ENCODE data around the gene PAQR4. TPM values are rescaled to one million over a fixed set of nuclear protein-coding genes. Genes with fewer than 3 reads are reported as not detected.

PAQR4 gene
- polyA plus RNA-seq, 2 of the 4 experiments (the other 2 are of a cell fraction) = 8.0 to 18.6 TPM

DNA sequence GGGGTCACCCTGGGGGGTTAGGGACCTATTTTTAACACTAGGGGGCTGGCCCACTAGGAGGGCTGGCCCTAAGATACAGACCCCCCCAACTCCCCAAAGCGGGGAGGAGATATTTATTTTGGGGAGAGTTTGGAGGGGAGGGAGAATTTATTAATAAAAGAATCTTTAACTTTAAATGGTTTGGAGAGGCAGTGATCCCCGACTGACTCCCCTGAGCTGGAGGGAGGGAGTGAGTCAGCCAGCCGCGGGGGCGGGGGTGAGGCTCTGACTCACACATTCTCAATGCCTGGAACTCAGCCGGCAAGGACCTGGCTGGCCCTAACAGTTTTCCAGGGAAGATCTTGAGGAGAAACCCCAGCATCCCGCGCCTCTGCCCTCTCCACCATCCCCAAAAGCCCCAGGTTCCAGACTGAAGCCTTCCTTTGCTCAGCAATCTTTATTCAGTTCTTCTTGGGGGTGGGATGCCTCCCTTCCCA is 53.1 kb downstream of the PAQR4 start (continued):
- no peak for TF ChIP-seq FOXS1 (CRISPR knock-in tag; IDR thresholded peaks at IDR 0.05)
- no peak; the same call in 1 of the 2 replicates for TF ChIP-seq MAZ (IDR thresholded peaks at IDR 0.05; ENCODE audit: borderline replicate concordance, low read depth, low read length)
- no peak for TF ChIP-seq TP53 (CRISPR knock-in tag; IDR thresholded peaks at IDR 0.05)
- TF ChIP-seq, protein P1, sequence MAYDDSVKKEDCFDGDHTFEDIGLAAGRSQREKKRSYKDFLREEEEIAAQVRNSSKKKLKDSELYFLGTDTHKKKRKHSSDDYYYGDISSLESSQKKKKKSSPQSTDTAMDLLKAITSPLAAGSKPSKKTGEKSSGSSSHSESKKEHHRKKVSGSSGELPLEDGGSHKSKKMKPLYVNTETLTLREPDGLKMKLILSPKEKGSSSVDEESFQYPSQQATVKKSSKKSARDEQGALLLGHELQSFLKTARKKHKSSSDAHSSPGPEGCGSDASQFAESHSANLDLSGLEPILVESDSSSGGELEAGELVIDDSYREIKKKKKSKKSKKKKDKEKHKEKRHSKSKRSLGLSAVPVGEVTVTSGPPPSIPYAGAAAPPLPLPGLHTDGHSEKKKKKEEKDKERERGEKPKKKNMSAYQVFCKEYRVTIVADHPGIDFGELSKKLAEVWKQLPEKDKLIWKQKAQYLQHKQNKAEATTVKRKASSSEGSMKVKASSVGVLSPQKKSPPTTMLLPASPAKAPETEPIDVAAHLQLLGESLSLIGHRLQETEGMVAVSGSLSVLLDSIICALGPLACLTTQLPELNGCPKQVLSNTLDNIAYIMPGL (CRISPR knock-in tag; IDR thresholded peaks at IDR 0.05; ENCODE audit: borderline replicate concordance) = no peak
- TF ChIP-seq, protein P2, sequence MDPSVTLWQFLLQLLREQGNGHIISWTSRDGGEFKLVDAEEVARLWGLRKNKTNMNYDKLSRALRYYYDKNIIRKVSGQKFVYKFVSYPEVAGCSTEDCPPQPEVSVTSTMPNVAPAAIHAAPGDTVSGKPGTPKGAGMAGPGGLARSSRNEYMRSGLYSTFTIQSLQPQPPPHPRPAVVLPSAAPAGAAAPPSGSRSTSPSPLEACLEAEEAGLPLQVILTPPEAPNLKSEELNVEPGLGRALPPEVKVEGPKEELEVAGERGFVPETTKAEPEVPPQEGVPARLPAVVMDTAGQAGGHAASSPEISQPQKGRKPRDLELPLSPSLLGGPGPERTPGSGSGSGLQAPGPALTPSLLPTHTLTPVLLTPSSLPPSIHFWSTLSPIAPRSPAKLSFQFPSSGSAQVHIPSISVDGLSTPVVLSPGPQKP (IDR thresholded peaks at IDR 0.05; ENCODE audit: low read depth, low read length) = no peak
- peak; percentile 96 for TF ChIP-seq FOSL2 (IDR thresholded peaks at IDR 0.05)
- TF ChIP-seq FOSL2 (CRISPR knock-in tag; IDR thresholded peaks at IDR 0.05) = peak; percentile 99
- peak; percentile 29; the same call in 1 of the 2 replicates for TF ChIP-seq RARB (CRISPR knock-in tag; IDR thresholded peaks at IDR 0.05)
- TF ChIP-seq NFE2L2 (conservative IDR thresholded peaks at IDR 0.05; ENCODE audit: low read length) = no peak
- TF ChIP-seq CBX2 (IDR thresholded peaks at IDR 0.05; ENCODE audit: borderline replicate concordance, low read depth) = no peak
- TF ChIP-seq JUN (IDR thresholded peaks at IDR 0.05) = peak in 1 of 2 experiments; percentile 14; a peak in 4 of 5 replicates
- peak; percentile 25 for TF ChIP-seq CHD2 (IDR thresholded peaks at IDR 0.05; ENCODE audit: low read length, partially characterized antibody)
- TF ChIP-seq, protein P3, sequence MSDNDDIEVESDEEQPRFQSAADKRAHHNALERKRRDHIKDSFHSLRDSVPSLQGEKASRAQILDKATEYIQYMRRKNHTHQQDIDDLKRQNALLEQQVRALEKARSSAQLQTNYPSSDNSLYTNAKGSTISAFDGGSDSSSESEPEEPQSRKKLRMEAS (IDR thresholded peaks at IDR 0.05) = peak; percentile 30; the same call in 1 of the 2 replicates
- peak; percentile 78; the same call in 1 of the 2 replicates for TF ChIP-seq HOXA7 (CRISPR knock-in tag; IDR thresholded peaks at IDR 0.05)
- TF ChIP-seq HOXB5 (CRISPR knock-in tag; IDR thresholded peaks at IDR 0.05) = no peak
- TF ChIP-seq, protein P4, sequence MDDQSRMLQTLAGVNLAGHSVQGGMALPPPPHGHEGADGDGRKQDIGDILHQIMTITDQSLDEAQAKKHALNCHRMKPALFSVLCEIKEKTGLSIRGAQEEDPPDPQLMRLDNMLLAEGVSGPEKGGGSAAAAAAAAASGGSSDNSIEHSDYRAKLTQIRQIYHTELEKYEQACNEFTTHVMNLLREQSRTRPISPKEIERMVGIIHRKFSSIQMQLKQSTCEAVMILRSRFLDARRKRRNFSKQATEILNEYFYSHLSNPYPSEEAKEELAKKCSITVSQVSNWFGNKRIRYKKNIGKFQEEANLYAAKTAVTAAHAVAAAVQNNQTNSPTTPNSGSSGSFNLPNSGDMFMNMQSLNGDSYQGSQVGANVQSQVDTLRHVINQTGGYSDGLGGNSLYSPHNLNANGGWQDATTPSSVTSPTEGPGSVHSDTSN (IDR thresholded peaks at IDR 0.05) = peak; percentile 69; the same call in 1 of the 2 replicates
- no peak for TF ChIP-seq RAD21 (conservative IDR thresholded peaks at IDR 0.05 in 1 of 2, IDR thresholded peaks at IDR 0.05 in 1 of 2)
- no peak; the same call in none of the 2 replicates for TF ChIP-seq POLR2AphosphoS2 (conservative IDR thresholded peaks at IDR 0.05; ENCODE audit: low read length)
- no peak for TF ChIP-seq KDM1A (IDR thresholded peaks at IDR 0.05; ENCODE audit: low read depth)
- peak; percentile 26 to 57; a peak in 1 of 5 replicates for TF ChIP-seq EP300 (IDR thresholded peaks at IDR 0.05)
- peak; percentile 90 for TF ChIP-seq JUNB (IDR thresholded peaks at IDR 0.05)
- no peak for TF ChIP-seq EHF (CRISPR knock-in tag; IDR thresholded peaks at IDR 0.05)

DNA sequence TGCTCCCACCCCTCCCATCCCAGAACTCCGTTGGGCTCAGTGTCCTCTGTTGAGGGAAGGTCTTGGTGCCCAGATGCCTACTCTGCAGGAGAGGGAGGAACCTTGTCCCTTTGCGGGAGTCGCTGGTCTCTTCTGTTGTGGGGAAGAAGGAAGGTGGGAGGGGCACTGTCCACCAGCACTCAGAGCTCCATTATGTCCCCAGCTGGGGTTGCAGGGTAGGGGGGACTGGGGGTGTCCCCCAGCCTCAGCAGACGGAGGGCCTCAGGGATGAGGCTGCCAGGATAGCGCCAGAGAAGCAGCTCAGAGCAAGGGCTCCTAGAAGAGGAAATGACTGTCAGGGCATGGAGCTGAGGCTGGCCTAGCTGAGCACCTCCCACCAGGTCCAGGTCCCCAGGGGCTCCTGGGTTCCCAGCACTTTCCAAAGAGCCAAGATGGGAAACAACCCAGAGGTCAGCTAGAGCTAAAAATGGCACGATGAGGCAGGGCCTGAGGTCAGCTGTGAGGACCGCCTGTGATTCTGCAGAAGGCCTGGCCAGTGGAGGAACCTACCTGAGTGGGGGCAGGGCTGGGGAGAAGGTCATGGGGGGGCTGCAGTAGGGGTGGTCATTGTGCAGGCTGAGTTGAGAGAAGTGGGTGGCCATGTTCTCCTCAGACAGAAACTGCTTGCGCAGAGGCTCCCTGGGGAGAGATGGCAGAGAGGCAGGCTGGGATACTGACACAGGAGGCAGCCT is 53.7 kb downstream of the PAQR4 start:
- POLR2A ChIA-PET = interaction anchor here (0.6 to 6.2 kb wide), 7 partner anchors 9 to 23 kb away, joined by 3 to 107 read pairs (median 5); no protein-coding TSS in a partner anchor
- peaks cover 27% of the 10 kb centered on the region for H3K4me1 ChIP-seq
- peak overlapping the region; percentile 93 for H3K4me3 ChIP-seq
- peak overlapping the region; percentile 98 to 100 for H3K27ac ChIP-seq
- CTCF ChIA-PET = interaction anchor here (0.7 to 6.6 kb wide), 8 partner anchors 8 to 127 kb away, joined by 3 to 112 read pairs (median 5); no protein-coding TSS in a partner anchor
- WGBS (ENCODE audit: missing lambda C conversion rate) = 0% methylated on average over 5 of the region's 8 CpGs
- FAIRE-seq (no peak), DNase-seq (ENCODE audit: low read depth in 1 of 2, low spot score in 1 of 2) (peak in 1 of 2 experiments; percentile 86), ATAC-seq (peak; percentile 1 to 6; a peak in 5 of 6 replicates)
- peak overlapping the region; percentile 89 for H3K4me2 ChIP-seq
- no peaks in the 10 kb centered on the region for H3K9me3 ChIP-seq
- TF ChIP-seq FOSB (CRISPR knock-in tag; IDR thresholded peaks at IDR 0.05) = 0 out of 2 replicates have a peak, but pooled peaks have one; percentile 75
- TF ChIP-seq ZFP36 (IDR thresholded peaks at IDR 0.05; ENCODE audit: borderline replicate concordance, partially characterized antibody) = no peak
- TF ChIP-seq SREBF2 (IDR thresholded peaks at IDR 0.05) = no peak
- 0 out of 2 replicates have a peak, but pooled peaks have one; percentile 25 for TF ChIP-seq RARB (CRISPR knock-in tag; IDR thresholded peaks at IDR 0.05)
- no peak for TF ChIP-seq RNF2 (IDR thresholded peaks at IDR 0.05; ENCODE audit: borderline replicate concordance, low read depth)
- no peak for TF ChIP-seq RAD21 (conservative IDR thresholded peaks at IDR 0.05 in 1 of 2, IDR thresholded peaks at IDR 0.05 in 1 of 2)
- no peak for TF ChIP-seq MAFK (IDR thresholded peaks at IDR 0.05; ENCODE audit: partially characterized antibody)
- no peak for TF ChIP-seq EHF (CRISPR knock-in tag; IDR thresholded peaks at IDR 0.05)
- TF ChIP-seq FOXS1 (CRISPR knock-in tag; IDR thresholded peaks at IDR 0.05) = no peak
- TF ChIP-seq HOXA7 (CRISPR knock-in tag; IDR thresholded peaks at IDR 0.05) = no peak; the same call in 1 of the 2 replicates
- TF ChIP-seq, protein P4 (IDR thresholded peaks at IDR 0.05) = peak; percentile 42
- no peak for TF ChIP-seq CBX2 (IDR thresholded peaks at IDR 0.05; ENCODE audit: borderline replicate concordance, low read depth)
- TF ChIP-seq, protein P2 (IDR thresholded peaks at IDR 0.05; ENCODE audit: low read depth, low read length) = no peak
- TF ChIP-seq, protein P5, sequence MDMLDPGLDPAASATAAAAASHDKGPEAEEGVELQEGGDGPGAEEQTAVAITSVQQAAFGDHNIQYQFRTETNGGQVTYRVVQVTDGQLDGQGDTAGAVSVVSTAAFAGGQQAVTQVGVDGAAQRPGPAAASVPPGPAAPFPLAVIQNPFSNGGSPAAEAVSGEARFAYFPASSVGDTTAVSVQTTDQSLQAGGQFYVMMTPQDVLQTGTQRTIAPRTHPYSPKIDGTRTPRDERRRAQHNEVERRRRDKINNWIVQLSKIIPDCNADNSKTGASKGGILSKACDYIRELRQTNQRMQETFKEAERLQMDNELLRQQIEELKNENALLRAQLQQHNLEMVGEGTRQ (IDR thresholded peaks at IDR 0.05) = no peak
- no peak for TF ChIP-seq HDAC2 (IDR thresholded peaks at IDR 0.05)
